ENCODE measurements around the gene SPOUT1. TPM values are rescaled to one million over a fixed set of nuclear protein-coding genes. Genes with fewer than 3 reads are reported as not detected.
"Not testable (repeated sequence)": the region's sequence is repeated elsewhere in the genome, so short reads cannot be mapped to it uniquely, and the experiment has no call there.

Gene SPOUT1, protein sequence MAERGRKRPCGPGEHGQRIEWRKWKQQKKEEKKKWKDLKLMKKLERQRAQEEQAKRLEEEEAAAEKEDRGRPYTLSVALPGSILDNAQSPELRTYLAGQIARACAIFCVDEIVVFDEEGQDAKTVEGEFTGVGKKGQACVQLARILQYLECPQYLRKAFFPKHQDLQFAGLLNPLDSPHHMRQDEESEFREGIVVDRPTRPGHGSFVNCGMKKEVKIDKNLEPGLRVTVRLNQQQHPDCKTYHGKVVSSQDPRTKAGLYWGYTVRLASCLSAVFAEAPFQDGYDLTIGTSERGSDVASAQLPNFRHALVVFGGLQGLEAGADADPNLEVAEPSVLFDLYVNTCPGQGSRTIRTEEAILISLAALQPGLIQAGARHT
- 10 to 100 TPM; 33.5 to 48.7 (median 34.9) TPM for total RNA-seq

DNA sequence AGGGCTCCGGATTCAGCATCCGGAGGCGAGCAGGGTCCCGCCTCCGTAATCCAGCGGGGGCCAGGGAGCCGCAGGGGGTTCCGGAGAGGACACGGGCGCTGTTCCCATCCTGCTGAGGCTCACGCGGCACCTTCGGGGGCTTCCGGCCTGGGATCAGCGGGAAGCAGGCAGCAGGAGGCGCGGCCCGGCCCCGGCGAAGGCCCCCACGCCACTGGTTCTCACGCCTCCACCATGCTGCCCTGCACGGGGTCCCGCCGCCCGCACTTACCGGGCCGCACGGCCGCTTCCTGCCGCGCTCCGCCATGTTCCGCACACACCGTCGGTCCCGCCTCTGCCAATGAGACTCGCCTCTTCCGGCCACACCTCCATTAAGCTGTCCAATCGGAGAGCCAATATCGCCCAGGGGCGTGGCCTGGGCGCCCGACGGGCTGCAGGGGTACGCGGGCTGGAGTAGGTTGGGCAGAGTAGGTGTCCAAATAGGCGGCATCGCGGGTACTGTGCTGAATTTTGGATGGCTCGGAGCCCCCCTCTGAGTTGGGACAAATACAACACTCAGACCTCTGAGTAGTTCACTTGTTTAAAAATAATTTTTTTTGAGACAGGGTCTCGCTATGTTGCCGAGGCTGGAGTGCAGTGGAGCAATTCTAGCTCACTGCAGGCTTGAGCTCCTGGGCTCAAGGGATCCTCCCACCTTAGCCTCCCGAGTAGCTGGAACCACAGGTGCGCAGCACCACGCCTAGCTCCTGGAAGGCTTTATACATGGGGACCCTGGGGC lies at the start of gene SPOUT1:
Gene SPOUT1 (minus strand): TSS at position 318 of the 775 bp plus-strand sequence. CDS start 14 bp downstream, at position 304.
- H3K27me3 ChIP-seq = no peaks in the 10 kb centered on the region
- TF ChIP-seq POLR2A (IDR thresholded peaks at IDR 0.05) = peak; percentile 23 to 59
- no peak for TF ChIP-seq CTCF (IDR thresholded peaks at IDR 0.05)
- no peaks in the 10 kb centered on the region for H3K9me3 ChIP-seq
- peaks cover 0 to 13% (median 11%) of the 10 kb centered on the region in 4 donors for H3K4me1 ChIP-seq
- peaks cover 0 to 26% (median 0%) of the 10 kb centered on the region in 3 donors for H3K36me3 ChIP-seq
- peak within 1 kb of the TSS; percentile 74 to 87 (median 74) for H3K27ac ChIP-seq
- peak within 1 kb of the TSS; percentile 78 to 99 (median 88) for H3K4me3 ChIP-seq
- peak; percentile 93 to 97 (median 96) for DNase-seq

DNA sequence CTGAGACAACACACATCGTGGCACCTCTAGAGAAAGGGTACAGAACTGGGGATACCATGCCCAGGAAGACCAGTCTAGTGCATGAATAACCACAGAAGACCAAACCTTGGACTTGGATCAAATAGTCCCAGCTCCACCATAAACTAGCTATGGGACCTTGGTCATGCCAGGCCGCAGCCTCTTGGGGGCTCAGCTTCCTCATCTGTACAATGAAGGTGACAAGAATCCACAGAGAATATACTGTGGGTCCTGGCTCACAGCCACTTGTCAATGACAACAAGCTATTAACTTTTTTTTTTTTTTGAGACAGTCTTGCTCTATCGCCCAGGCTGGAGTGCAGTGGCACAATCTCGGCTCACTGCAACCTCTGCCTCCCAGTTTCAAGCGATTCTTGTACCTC lies 48.3 kb upstream of the SPOUT1 start:
- Histone ChIP-seq H3K4me3 (no peak overlapping the region), H3K9me3 (no peaks in the 10 kb centered on the region), H3K27me3 (no peaks in the 10 kb centered on the region), H3K27ac (no peak overlapping the region), H3K4me1 (peaks cover 0 to 6% (median 3%) of the 10 kb centered on the region in 4 donors), H3K36me3 (no peaks in the 10 kb centered on the region)
- DNase-seq = no peak
- TF ChIP-seq POLR2A (IDR thresholded peaks at IDR 0.05) (no peak), CTCF (IDR thresholded peaks at IDR 0.05) (peak in 1 of 6 experiments; percentile 8)

GRCh38 chr9:128870941-128871265 lies 41.3 kb upstream of the SPOUT1 start:
- not testable (repeated sequence) for H3K36me3 ChIP-seq, H3K27me3 ChIP-seq, H3K27ac ChIP-seq, H3K4me3 ChIP-seq, H3K9me3 ChIP-seq, H3K4me1 ChIP-seq, DNase-seq

GRCh38 chr9:128870128-128870940 lies 40.7 kb upstream of the SPOUT1 start:
- no peak for DNase-seq
- H3K4me3 ChIP-seq = no peak overlapping the region
- TF ChIP-seq POLR2A (IDR thresholded peaks at IDR 0.05) (no peak), CTCF (IDR thresholded peaks at IDR 0.05) (no peak)
- no peaks in the 10 kb centered on the region for H3K9me3 ChIP-seq
- no peaks in the 10 kb centered on the region for H3K36me3 ChIP-seq
- H3K27ac ChIP-seq = no peak overlapping the region
- no peaks in the 10 kb centered on the region for H3K27me3 ChIP-seq
- no peaks in the 10 kb centered on the region for H3K4me1 ChIP-seq

DNA sequence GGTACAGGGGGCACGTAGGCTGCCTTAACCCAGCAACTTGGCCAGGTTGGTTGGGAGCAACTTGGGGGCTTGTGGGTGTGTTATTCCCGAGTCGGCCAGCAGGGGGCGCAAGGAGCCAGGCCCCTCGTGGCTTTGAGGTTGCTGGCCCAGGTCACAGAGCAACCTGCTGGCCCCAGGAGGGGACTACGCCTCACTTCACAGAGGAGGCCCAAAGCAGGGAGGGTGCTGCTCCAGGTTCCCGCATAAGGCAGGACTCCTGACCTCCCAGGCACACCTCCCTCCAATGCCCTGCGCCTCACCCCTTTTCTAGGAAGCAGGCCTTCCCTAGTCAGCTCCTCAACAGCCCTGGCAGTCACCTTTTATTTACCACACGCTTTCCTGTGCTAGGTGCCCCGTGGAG lies 34.1 kb upstream of the SPOUT1 start:
- peak; percentile 77 to 90 (median 86) for DNase-seq
- no peaks in the 10 kb centered on the region for H3K36me3 ChIP-seq
- TF ChIP-seq POLR2A (IDR thresholded peaks at IDR 0.05) (no peak), CTCF (IDR thresholded peaks at IDR 0.05) (peak; percentile 90 to 99 (median 95))
- H3K9me3 ChIP-seq = no peaks in the 10 kb centered on the region
- H3K4me1 ChIP-seq = no peaks in the 10 kb centered on the region
- no peak overlapping the region for H3K27ac ChIP-seq
- H3K27me3 ChIP-seq = no peaks in the 10 kb centered on the region
- no peak overlapping the region for H3K4me3 ChIP-seq

All from Peyer's patch (tissue), 4 donors.